HL-60/S4 (cell line): ENCODE data around the gene HEY2.

Experiments
- in situ Hi-C: fragments of 300-500 bp; cut with MboI; formaldehyde crosslinking; loops from 2 replicates; pipeline ENCODE4 v1.14.3; 2022; ENCODE audit warnings: low sequenced_read_pairs

Gene HEY2

GRCh38 chr6:125742464-125743120, 6.8 kb upstream of the HEY2 start:
- in situ Hi-C loops = no loop called here

GRCh38 chr6:125743604-125744003, 5.8 kb upstream of the HEY2 start:
- in situ Hi-C loops = no loop called here

DNA sequence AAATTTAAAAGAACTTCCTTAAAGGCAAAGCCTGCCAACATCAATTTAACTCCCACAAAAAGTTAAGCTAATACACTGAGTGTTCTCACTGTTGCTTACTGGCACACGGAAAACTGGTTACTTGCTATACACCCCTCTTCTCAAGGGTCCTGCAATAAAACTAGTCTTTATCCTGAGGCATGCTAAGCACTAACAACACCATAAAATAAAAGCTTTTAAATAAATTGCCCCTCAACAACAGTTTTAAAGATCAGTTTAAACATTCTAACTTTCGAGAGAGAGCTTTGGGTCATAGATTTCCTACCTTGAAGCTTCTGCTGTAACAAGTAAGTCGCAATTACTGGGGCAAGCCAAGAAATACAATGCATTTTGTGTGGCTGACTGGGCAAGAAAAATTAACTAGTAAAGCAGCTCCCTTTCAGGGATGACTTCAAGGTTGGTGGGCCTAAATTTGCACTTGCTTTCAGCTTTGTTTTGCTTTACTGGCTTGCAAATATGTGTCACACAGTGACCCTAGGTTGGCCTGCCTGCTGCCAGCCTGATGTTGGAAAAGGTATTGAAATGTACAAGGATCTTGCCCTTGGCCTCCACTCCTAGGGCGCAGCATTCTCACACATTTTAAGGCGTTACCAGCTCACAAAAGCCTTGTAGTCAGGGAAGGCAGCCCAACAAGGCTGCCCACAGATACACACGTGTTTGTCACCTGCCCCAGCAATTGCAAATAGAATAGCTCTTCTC, 4.0 kb upstream of the HEY2 start:
- in situ Hi-C loops = no loop called here

DNA sequence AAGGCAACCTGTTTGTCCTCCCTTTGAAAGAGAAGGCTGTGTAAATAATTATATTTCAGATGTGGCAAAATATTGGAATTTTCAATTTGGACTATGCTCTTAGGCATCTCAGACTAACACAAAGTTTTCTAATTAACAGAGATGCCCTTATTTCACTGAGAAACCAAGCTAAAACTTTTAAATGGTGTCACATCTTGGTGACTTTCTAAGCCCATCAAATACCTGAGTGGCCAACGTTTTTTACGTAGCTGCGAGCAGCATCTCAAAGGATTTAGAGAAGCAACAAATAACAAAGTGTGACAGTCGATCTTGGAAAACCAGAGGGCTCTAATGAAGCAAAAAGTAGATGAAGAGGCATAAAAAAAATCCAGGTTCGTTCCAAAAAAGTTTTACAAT, 3.4 kb upstream of the HEY2 start:
- in situ Hi-C loops = no loop called here

DNA sequence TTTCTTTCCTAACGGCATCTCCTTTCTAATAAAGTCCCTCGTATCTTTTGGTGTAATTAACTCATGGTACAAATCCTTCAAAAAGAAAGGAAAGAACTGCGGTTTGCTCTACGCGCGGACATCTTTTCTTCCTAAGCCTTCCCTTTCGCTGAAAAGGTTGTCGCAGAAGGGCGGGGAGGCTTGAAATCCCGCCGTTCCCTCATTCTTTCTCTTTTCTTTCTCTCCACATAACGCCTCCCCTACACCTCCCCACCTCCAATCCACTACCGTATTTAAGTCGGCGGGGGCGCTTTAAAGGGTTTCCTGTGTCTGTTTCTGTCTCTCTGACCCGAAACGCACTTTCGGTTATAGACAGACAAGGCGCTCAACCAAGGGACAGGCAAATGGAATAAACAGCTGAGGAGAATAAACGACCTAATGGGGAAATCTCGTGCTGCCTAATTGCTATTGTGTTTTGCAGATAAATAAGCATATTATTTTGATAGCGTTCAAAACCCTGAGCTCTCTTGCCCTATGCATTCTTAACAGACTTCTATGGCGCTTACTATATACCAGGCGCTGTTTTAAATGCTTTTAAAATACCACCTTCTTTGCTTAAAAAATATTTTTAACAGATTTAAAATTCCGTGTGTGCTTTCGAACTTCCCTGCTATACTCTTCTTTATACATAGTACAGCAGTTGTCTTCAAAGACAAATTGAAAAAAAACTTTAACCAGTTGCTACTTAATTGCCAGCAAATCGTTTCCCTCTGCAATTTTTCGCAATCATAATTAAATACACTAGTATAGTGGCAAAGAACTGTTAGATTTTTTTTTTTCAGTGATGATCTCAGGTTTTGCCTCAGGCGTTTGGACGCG, 2.5 kb upstream of the HEY2 start:
- in situ Hi-C loops = no loop called here

DNA sequence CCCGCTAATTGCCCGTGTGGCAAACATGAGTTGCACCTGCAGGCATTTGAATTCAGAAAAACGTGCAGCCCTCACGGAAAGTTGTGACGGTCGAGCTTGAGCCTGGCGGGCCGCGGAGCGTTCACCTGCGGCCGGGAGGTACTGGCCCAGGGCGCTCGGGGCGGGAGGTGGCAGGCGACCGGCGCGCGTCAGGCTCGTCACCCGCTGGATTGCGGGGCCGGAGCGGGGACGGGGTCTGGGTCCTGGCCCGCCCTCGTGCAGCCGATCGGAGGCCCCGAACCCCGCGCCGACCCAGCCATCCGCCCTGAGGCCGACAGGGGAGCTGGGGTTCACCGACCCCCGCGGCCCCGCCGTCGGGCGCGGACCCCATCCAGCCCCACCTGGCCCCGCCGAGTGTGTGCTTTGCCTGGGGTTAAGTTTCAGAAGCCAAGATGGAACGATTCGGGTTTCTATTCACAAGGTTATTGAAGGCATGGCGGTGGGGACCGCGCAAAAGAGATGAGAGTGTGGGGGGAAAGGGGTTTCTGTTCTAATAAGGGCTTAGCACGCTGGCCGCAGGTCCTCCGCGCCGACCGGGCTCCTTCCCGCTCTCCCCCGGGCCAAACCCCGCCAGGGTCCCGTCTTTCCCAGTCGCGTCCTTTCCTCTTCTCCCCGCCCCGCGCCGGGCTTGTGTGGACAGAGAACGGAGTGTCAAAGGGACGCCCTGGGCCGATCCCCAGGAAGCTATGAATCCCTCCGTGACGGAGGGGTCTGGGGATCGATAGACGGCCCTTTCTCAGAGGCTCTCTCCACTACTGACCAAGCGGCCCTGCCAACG, 1.6 kb upstream of the HEY2 start:
- in situ Hi-C loops = no loop called here

- in situ Hi-C loops = no loop called here
Observed at GRCh38 chr6:125748406-125749172, 843 bp upstream of the HEY2 start.

- in situ Hi-C loops = no loop called here
Observed at GRCh38 chr6:125749865-125750691, 646 bp downstream of the HEY2 start.

- in situ Hi-C loops = no loop called here
Observed at GRCh38 chr6:125750692-125751333, 1.4 kb downstream of the HEY2 start.

- in situ Hi-C loops = no loop called here
Observed at GRCh38 chr6:125751334-125751916, 2.0 kb downstream of the HEY2 start.

GRCh38 chr6:125752773-125753172, 3.3 kb downstream of the HEY2 start:
- in situ Hi-C loops = no loop called here

GRCh38 chr6:125753218-125753936, 3.9 kb downstream of the HEY2 start:
- in situ Hi-C loops = no loop called here

GRCh38 chr6:125753937-125754259, 4.5 kb downstream of the HEY2 start:
- in situ Hi-C loops = no loop called here

DNA sequence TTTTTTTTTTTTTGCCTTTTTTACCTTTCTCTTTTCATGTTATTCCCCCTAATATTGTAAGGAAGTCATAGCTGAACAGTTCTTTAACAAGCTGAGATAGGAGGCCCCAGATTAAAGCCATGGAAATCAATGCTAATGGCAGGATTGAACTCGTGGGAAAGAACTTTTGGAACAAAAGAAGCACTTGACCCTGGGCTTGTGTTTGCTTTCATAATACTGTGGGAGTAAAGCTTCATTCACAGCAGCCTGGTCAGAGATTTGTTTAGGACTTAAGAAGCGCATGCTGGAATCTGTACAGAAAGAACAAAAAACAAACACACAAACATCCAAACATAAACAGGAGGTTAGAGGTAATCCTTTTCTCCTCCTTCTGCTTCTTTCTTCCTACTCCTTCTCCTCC, 5.1 kb downstream of the HEY2 start:
- in situ Hi-C loops = no loop called here

- in situ Hi-C loops = no loop called here
Observed at GRCh38 chr6:125759184-125759902, 9.9 kb downstream of the HEY2 start.

- in situ Hi-C loops = loop anchor here (5.0 kb wide), 1 partner anchor 448 kb away; no protein-coding TSS in a partner anchor
Observed at GRCh38 chr6:125759959-125760457, 10.6 kb downstream of the HEY2 start.

- in situ Hi-C loops = loop anchor here (5.0 kb wide), 1 partner anchor 452 kb away; no protein-coding TSS in a partner anchor
Observed at GRCh38 chr6:125764121-125764671, 14.8 kb downstream of the HEY2 start.
